ENCODE results near the gene PRR5L.

DNA sequence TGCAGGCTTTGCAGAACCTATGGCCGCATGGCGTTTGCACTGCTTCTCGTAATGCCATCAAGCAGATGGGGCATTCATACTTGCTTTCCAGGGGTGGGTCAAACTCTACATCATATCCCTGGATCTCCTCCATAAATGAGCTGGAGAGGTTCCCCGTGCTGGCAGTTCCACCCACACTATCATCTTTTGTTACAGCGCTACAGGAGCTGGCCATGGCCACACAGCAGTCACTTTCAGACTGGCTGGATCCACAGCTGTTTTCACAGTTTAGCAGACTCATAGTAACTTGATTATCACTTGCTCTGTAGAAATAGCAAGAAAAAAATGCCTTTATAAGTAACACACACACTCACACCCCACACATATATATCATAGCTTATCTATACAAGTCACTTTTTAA, 205.1 kb downstream of the PRR5L start:
- TF ChIP-seq, protein P1, sequence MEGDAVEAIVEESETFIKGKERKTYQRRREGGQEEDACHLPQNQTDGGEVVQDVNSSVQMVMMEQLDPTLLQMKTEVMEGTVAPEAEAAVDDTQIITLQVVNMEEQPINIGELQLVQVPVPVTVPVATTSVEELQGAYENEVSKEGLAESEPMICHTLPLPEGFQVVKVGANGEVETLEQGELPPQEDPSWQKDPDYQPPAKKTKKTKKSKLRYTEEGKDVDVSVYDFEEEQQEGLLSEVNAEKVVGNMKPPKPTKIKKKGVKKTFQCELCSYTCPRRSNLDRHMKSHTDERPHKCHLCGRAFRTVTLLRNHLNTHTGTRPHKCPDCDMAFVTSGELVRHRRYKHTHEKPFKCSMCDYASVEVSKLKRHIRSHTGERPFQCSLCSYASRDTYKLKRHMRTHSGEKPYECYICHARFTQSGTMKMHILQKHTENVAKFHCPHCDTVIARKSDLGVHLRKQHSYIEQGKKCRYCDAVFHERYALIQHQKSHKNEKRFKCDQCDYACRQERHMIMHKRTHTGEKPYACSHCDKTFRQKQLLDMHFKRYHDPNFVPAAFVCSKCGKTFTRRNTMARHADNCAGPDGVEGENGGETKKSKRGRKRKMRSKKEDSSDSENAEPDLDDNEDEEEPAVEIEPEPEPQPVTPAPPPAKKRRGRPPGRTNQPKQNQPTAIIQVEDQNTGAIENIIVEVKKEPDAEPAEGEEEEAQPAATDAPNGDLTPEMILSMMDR (IDR thresholded peaks at IDR 0.05), result no peak
- no peak for TF ChIP-seq ZFX (IDR thresholded peaks at IDR 0.05; ENCODE audit: borderline replicate concordance)

Data from 22Rv1 (cell line).